OCI-LY3 (cell line): ENCODE measurements around the gene LNPEP.

Experiments used
- H2AFZ ChIP-seq: fragments of 200-600, 300-600 bp; shearing (Covaris generic); 2 replicates; pipeline ENCODE4 v1.6.0; 2014; ENCODE audit warnings: antibody characterized with exemption, low read depth, low read length
- H3K27ac ChIP-seq: fragments of 200-600, 300-600 bp; sonication (generic); 2 replicates; pipeline ENCODE4 v1.5.1; 2014; ENCODE audit warnings: mild to moderate bottlenecking, low read length, moderate library complexity, mixed read lengths
- H3K27me3 ChIP-seq: fragments of 200-600, 300-600 bp; sonication (generic); 2 replicates; pipeline ENCODE4 v1.6.1; 2014; ENCODE audit warnings: low read depth, low read length, mixed read lengths
- H3K36me3 ChIP-seq: fragments of 200-600, 300-600 bp; sonication (generic); replicated peaks from 2 replicates; pipeline ENCODE3; 2014; ENCODE audit warnings: low read depth, low read length, mixed read lengths
- H3K4me1 ChIP-seq: fragments of 300-600, 200-600 bp; sonication (generic); 2 replicates; pipeline ENCODE4 v1.6.1; 2014; ENCODE audit warnings: low read length, mixed read lengths
- H3K4me2 ChIP-seq: fragments of 200-600, 300-600 bp; sonication (generic); 2 replicates; pipeline ENCODE4 v1.6.1; 2014; ENCODE audit warnings: low read length, mixed read lengths
- H3K4me3 ChIP-seq: fragments of 300-600, 200-600 bp; sonication (generic); 2 replicates; pipeline ENCODE4 v1.5.1; 2014; ENCODE audit warnings: antibody characterized with exemption, mild to moderate bottlenecking, low read length, moderate library complexity
- H3K79me2 ChIP-seq: fragments of 300-600, 200-600 bp; shearing (Covaris generic); 2 replicates; pipeline ENCODE4 v1.6.1; 2014; ENCODE audit warnings: mild to moderate bottlenecking, low read length, mixed read lengths
- H3K9ac ChIP-seq: fragments of 300-600, 200-600 bp; shearing (Covaris generic); 2 replicates; pipeline ENCODE4 v1.6.0; 2014; ENCODE audit warnings: mild to moderate bottlenecking, low read length, moderate library complexity
- H3K9me3 ChIP-seq: fragments of 200-600, 300-600 bp; shearing (Covaris generic); 2 replicates; pipeline ENCODE4 v1.6.1; 2014; ENCODE audit warnings: low read length, mixed read lengths; ENCODE audit not compliant: insufficient read depth
- H4K20me1 ChIP-seq: fragments of 200-600, 300-600 bp; sonication (generic); 2 replicates; pipeline ENCODE4 v1.6.1; 2016; ENCODE audit warnings: low read length, mixed read lengths; ENCODE audit not compliant: insufficient read depth
- EZH2phosphoT487 ChIP-seq: fragments of 200-600 bp; shearing (Covaris generic); IDR thresholded peaks from 2 replicates; pipeline ENCODE4 v1.6.1; 2018; ENCODE audit warnings: antibody characterized with exemption, mixed run types, low read depth
- TF ChIP-seq, protein P1 (sequence below): fragments of 200-600, 300-600 bp; sonication (generic); IDR thresholded peaks from 2 replicates; pipeline ENCODE4 v1.5.1; 2014; ENCODE audit warnings: antibody characterized with exemption, low read length, low read depth

LNPEP gene

DNA sequence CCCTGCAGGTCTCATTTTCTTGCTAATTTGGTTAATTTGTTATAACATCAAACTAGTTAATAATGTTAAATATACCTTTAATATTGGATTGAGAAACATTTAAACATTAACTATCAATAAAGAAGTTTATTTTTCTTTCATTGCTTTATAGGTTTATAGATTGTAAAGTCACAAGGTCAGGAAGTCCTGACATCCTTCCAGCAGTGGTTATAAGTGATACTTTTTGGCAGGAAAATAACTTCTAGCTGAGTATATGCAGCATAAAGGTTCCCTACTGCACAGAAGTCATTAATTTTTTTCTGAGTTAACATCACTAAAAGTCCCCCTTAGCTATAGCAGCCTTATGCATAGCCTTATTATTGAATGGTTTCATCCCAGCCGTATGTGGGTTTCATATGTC is 85.5 kb downstream of the LNPEP start:
- TF ChIP-seq, protein P1, sequence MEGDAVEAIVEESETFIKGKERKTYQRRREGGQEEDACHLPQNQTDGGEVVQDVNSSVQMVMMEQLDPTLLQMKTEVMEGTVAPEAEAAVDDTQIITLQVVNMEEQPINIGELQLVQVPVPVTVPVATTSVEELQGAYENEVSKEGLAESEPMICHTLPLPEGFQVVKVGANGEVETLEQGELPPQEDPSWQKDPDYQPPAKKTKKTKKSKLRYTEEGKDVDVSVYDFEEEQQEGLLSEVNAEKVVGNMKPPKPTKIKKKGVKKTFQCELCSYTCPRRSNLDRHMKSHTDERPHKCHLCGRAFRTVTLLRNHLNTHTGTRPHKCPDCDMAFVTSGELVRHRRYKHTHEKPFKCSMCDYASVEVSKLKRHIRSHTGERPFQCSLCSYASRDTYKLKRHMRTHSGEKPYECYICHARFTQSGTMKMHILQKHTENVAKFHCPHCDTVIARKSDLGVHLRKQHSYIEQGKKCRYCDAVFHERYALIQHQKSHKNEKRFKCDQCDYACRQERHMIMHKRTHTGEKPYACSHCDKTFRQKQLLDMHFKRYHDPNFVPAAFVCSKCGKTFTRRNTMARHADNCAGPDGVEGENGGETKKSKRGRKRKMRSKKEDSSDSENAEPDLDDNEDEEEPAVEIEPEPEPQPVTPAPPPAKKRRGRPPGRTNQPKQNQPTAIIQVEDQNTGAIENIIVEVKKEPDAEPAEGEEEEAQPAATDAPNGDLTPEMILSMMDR, result no peak
- no peak for TF ChIP-seq EZH2phosphoT487
- H3K4me3 ChIP-seq, result no peak overlapping the region

DNA sequence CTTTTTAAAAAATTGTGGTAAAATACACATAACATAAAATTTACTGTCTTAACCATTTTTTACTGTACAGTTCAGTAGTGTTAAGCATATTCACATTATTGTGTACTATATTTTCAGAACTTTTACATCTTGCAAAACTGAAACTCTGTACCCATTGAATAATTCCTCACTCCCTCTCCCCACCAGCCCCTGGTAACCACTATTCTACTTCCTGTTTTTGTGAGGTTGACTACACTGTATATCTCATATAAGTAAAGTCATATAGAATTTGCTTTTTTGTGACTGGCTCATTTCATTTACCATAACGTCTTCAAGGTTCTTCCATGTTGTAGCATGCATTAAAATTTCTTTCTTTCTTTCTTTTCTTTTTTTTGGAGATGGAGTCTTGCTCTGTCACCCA is 87.0 kb downstream of the LNPEP start:
- TF ChIP-seq, protein P1, result no peak
- TF ChIP-seq EZH2phosphoT487, result no peak
- H2AFZ ChIP-seq, result no peak overlapping the region
- H3K79me2 ChIP-seq, result no peaks in the 10 kb centered on the region
- no peak overlapping the region for H3K27ac ChIP-seq
- H4K20me1 ChIP-seq, result no peaks in the 10 kb centered on the region
- no peak overlapping the region for H3K4me3 ChIP-seq
- H3K36me3 ChIP-seq, result peaks cover 23% of the 10 kb centered on the region
- H3K27me3 ChIP-seq, result no peaks in the 10 kb centered on the region
- no peak overlapping the region for H3K9ac ChIP-seq
- no peaks in the 10 kb centered on the region for H3K9me3 ChIP-seq
- no peak overlapping the region for H3K4me2 ChIP-seq
- peaks cover 6% of the 10 kb centered on the region for H3K4me1 ChIP-seq

More for the DNA sequence above, 85.5 kb downstream of the LNPEP start:
- Histone ChIP-seq H3K27ac (no peak overlapping the region), H3K9ac (no peak overlapping the region), H3K9me3 (no peaks in the 10 kb centered on the region), H3K79me2 (no peaks in the 10 kb centered on the region), H3K36me3 (peaks cover 13% of the 10 kb centered on the region), H4K20me1 (no peaks in the 10 kb centered on the region; the same call in 1 of the 2 replicates), H3K27me3 (no peaks in the 10 kb centered on the region), H3K4me1 (peaks cover 6% of the 10 kb centered on the region), H2AFZ (no peak overlapping the region), H3K4me2 (no peak overlapping the region)

DNA sequence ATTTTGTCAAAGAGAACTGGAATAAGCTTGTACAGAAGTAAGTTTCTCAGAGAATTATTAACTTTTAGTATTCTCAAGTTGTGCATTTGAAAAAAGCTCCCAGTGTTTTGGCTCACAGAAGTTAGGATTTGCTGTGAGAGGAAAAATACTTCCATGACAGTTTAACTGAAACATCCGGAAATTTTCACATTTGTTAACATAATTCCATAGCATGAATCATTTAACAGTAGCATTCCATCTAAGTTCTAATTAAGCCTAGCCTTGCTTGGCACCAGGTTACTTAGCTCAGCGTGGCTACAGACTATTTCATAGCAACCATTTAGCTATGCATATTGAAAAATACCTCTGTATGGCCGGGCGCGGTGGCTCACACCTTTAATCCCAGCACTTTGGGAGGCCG is 90.8 kb downstream of the LNPEP start:
- Histone ChIP-seq H3K4me2 (no peak overlapping the region), H3K27ac (no peak overlapping the region), H2AFZ (no peak overlapping the region), H3K9me3 (no peaks in the 10 kb centered on the region), H3K36me3 (peaks cover 32% of the 10 kb centered on the region), H4K20me1 (no peaks in the 10 kb centered on the region), H3K4me1 (peaks cover 6% of the 10 kb centered on the region), H3K9ac (no peak overlapping the region), H3K79me2 (no peaks in the 10 kb centered on the region), H3K27me3 (no peaks in the 10 kb centered on the region), H3K4me3 (no peak overlapping the region)
- no peak for TF ChIP-seq EZH2phosphoT487
- TF ChIP-seq, protein P1, result no peak

DNA sequence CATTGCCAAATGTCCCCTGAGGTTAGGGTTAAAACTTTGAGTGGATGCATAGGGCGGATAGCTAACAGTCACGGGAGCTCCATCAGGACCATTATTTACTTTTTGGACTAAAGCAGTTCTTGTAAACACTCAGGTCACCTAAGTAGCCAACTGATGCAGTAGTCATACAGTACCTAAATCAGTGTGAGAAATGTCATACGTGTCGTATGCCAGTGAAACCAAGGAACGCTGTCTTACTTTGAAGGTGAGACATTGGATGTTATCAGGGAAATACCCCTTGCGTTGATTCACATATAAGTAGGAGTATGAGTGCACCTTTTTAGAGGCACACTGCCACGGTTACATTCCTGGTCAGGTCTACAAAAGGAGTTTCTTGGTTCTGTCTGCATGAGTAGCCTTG is 101.9 kb downstream of the LNPEP start:
- TF ChIP-seq, protein P1, result no peak
- no peak for TF ChIP-seq EZH2phosphoT487
- Histone ChIP-seq H3K27me3 (no peaks in the 10 kb centered on the region), H3K79me2 (no peaks in the 10 kb centered on the region), H3K9me3 (no peaks in the 10 kb centered on the region), H3K4me1 (no peaks in the 10 kb centered on the region), H3K4me2 (no peak overlapping the region), H3K9ac (no peak overlapping the region), H3K36me3 (no peaks in the 10 kb centered on the region), H4K20me1 (no peaks in the 10 kb centered on the region), H3K27ac (no peak overlapping the region), H2AFZ (no peak overlapping the region), H3K4me3 (no peak overlapping the region)
